Hepatocyte (in vitro differentiated cells): ENCODE data around the gene MLXIP.

Experiments used
- CTCF ChIP-seq: fragments of 200-600 bp; sonication (generic); IDR thresholded peaks from 2 replicates; pipeline ENCODE4 v1.5.1; 2016; ENCODE audit warnings: antibody characterized with exemption, mild to moderate bottlenecking; ENCODE audit not compliant: poor library complexity
- EZH2 ChIP-seq: fragments of 200-600 bp; sonication (generic); IDR thresholded peaks from 2 replicates; pipeline ENCODE4 v1.6.1; 2016; ENCODE audit warnings: antibody characterized with exemption, mild to moderate bottlenecking, borderline replicate concordance
- EZH2phosphoT487 ChIP-seq: fragments of 200-600 bp; sonication (generic); IDR thresholded peaks from one replicate; pipeline ENCODE4 v1.6.1; 2018; ENCODE audit warnings: antibody characterized with exemption, mild to moderate bottlenecking, low read depth, moderate library complexity; ENCODE audit not compliant: unreplicated experiment, severe bottlenecking

DNA sequence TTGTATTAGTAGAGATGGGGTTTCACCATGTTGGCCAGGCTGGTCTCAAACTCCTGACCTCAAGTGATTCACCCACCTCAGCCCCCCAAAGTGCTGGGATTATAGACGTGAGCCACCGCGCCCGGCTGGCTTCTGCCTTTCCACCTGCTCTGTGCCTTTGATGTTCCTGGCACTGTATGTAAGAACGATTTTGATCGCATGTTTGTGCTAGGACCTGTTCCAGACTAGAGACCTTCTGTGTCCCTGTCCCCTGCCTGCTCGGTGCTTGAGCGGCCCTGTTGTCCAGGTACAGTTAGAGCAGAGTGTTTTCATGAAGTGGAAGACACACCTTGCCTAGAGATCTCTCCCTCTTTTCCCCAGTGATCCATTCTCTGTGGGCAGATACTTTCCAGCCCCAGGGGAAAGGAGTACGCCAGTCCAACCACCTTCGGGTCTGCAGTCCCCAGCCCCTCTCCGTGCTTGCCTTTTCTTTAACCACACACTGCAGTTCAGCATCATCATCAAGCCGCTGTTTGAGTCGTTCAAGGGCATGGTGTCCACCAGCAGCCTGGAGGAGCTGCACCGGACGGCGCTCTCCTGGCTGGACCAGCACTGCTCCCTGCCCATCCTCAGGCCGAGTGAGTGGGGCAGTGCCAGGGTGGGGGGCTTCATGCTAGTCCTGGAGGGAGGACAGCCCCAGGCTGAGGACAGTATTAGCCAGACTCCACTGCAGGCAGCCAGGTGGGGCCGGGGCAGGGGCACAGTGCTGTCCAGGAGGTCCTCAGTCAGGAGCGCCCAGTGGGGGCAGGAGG is 62.1 kb downstream of the MLXIP start:
- TF ChIP-seq EZH2, result no peak
- TF ChIP-seq CTCF, result no peak
- no peak for TF ChIP-seq EZH2phosphoT487
